HEK293T (cell line): Measurements from ENCODE around the gene ATP5F1D.

Experiments
- L3MBTL2 ChIP-seq: fragments of 450-650 bp; conservative IDR thresholded peaks from 2 replicates; pipeline ENCODE4 v1.6.1; 2016; ENCODE audit warnings: mild to moderate bottlenecking
- NFRKB ChIP-seq: fragments of 450-650 bp; IDR thresholded peaks from 2 replicates; pipeline ENCODE4 v1.6.1; 2016; ENCODE audit warnings: mild to moderate bottlenecking, moderate library complexity
- SUZ12 ChIP-seq: fragments of 450-650 bp; IDR thresholded peaks from 2 replicates; pipeline ENCODE4 v1.6.1; 2016; ENCODE audit warnings: mild to moderate bottlenecking

DNA sequence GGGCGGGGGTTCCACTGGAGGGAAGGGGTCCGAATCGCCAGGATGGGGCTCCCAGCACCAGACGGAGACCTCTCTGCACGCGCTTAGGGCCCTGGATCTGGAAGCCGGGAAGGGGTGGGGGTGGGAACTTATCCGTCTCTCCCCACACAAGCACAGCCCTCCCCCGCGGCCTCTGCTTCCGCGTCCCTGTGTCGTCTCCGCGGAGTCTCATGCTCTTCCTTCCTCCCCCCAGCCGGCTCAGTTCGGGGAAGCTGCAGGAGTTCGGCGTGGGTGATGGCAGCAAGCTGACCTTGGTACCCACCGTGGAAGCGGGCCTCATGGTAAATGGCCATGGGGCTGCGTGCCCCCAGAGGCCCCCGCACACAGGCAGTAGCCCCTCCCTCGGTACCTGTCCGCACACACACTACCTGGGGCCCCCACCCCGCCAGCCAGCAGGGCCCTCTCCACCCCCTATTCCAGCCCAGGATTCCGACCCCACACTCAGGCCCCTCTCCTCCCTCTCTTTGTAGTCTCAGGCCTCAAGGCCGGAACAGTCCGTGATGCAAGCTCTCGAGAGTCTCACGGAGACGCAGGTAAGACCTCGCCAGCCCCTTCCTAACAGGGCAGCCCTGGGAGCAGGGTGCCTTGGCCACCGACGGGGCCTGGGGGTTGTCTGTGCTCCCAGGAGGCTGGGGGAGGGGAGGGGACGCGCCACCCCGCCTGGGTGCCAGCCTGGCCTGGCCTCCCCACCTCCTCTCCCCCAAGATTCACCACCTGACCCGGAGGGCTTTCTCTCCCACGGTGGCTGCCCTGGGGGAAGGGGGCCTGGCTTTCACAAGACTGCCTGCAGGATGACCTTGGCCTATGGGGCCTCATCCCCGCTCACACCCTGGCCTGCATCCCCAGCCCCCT lies 10.0 kb downstream of the ATP5F1D start:
- TF ChIP-seq NFRKB (no peak), SUZ12 (no peak), L3MBTL2 (no peak)
